ENCODE results near the gene MEG3. TPM values are rescaled to one million over a fixed set of nuclear protein-coding genes. Genes with fewer than 3 reads are reported as not detected.

Gene MEG3
- total and polyA plus RNA-seq, 2 donors (not counting 3 experiments of a cell fraction or from before 2014, with no cell fraction given): 378 to 508 TPM

- no peak for TF ChIP-seq GATA2 (IDR thresholded peaks at IDR 0.05; ENCODE audit: insufficient read depth, insufficient read length, low read depth, low read length)
- no peak for TF ChIP-seq MYC (IDR thresholded peaks at IDR 0.05; ENCODE audit: low read depth, low read length)
- TF ChIP-seq, protein P1, sequence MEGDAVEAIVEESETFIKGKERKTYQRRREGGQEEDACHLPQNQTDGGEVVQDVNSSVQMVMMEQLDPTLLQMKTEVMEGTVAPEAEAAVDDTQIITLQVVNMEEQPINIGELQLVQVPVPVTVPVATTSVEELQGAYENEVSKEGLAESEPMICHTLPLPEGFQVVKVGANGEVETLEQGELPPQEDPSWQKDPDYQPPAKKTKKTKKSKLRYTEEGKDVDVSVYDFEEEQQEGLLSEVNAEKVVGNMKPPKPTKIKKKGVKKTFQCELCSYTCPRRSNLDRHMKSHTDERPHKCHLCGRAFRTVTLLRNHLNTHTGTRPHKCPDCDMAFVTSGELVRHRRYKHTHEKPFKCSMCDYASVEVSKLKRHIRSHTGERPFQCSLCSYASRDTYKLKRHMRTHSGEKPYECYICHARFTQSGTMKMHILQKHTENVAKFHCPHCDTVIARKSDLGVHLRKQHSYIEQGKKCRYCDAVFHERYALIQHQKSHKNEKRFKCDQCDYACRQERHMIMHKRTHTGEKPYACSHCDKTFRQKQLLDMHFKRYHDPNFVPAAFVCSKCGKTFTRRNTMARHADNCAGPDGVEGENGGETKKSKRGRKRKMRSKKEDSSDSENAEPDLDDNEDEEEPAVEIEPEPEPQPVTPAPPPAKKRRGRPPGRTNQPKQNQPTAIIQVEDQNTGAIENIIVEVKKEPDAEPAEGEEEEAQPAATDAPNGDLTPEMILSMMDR (IDR thresholded peaks at IDR 0.05; ENCODE audit: extremely low read depth in 1 of 2, insufficient read depth in 1 of 2, low read depth in 1 of 2, low read length in 2 of 2): no peak
- TF ChIP-seq POLR2AphosphoS5 (IDR thresholded peaks at IDR 0.05; ENCODE audit: insufficient read depth, low read depth, low read length): no peak
- TF ChIP-seq, protein P2, sequence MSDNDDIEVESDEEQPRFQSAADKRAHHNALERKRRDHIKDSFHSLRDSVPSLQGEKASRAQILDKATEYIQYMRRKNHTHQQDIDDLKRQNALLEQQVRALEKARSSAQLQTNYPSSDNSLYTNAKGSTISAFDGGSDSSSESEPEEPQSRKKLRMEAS (IDR thresholded peaks at IDR 0.05; ENCODE audit: insufficient read depth, insufficient read length): no peak
- no peak for TF ChIP-seq JUN (IDR thresholded peaks at IDR 0.05; ENCODE audit: borderline replicate concordance, insufficient read depth, insufficient read length, low read depth)
- TF ChIP-seq POLR2A (IDR thresholded peaks at IDR 0.05; ENCODE audit: low read depth, low read length): no peak
- TF ChIP-seq EZH2 (IDR thresholded peaks at IDR 0.05; ENCODE audit: borderline replicate concordance, low read depth, low read length, severe bottlenecking): no peak
- no peak for TF ChIP-seq FOS (IDR thresholded peaks at IDR 0.05; ENCODE audit: borderline replicate concordance, insufficient read depth, low read length)
- H3K27ac ChIP-seq (ENCODE audit: insufficient read depth, low read depth, low read length): no peak overlapping the region
- no peak overlapping the region for H3K4me3 ChIP-seq (replicated peaks in 1 of 3; ENCODE audit: insufficient read depth in 1 of 3, low read depth in 1 of 3, low read length in 3 of 3)
- H3K4me1 ChIP-seq (ENCODE audit: control insufficient read depth, extremely low read depth, insufficient read depth, low read length): no peaks in the 10 kb centered on the region
- BruUV-seq (replicated peaks): no TSS peak
- H3K27me3 ChIP-seq (ENCODE audit: control insufficient read depth in 2 of 2, insufficient read depth in 2 of 2, low read length in 2 of 2): no peaks in the 10 kb centered on the region
- H3K9ac ChIP-seq (replicated peaks; ENCODE audit: extremely low read depth, insufficient read depth, low read length): no peak overlapping the region
- no peaks in the 10 kb centered on the region for H3K9me3 ChIP-seq (replicated peaks; ENCODE audit: control insufficient read depth, insufficient read depth, low read length)
- peaks cover 2 to 9% of the 10 kb centered on the region in 2 experiments for H3K36me3 ChIP-seq (ENCODE audit: control insufficient read depth in 2 of 2, extremely low read depth in 1 of 2, insufficient read depth in 2 of 2, low read length in 2 of 2)
- H3K4me2 ChIP-seq (ENCODE audit: insufficient read depth, low read length): no peak overlapping the region
- DNase-seq (ENCODE audit: low read depth, low spot score) (no peak), FAIRE-seq (no peak)
- no peaks in the 10 kb centered on the region for H3K9me1 ChIP-seq (replicated peaks; ENCODE audit: control insufficient read depth, extremely low read depth, insufficient read depth, low read length)
- H3K79me2 ChIP-seq (ENCODE audit: control insufficient read depth, insufficient read depth, low read length): no peaks in the 10 kb centered on the region
- no peak overlapping the region for H2AFZ ChIP-seq (ENCODE audit: low read depth, low read length)
- intact Hi-C loops (cut with micrococcal nuclease): no loop called here
- dilution Hi-C loops (cut with MboI; ENCODE audit: extremely low pct_ligation_motif_present, low sequenced_read_pairs): no loop called here
- CTCF ChIA-PET: no interaction called here
- POLR2A ChIA-PET: no interaction called here
- no peaks in the 10 kb centered on the region for H4K20me1 ChIP-seq (replicated peaks; ENCODE audit: control insufficient read depth, extremely low read depth, insufficient read depth, low read length)
These were observed 65.1 kb downstream of the MEG3 start for GRCh38 chr14:100891051-100891450.
